ENCODE measurements around the gene ATP6V0B. TPM values are rescaled to one million over a fixed set of nuclear protein-coding genes. Genes with fewer than 3 reads are reported as not detected.

Gene ATP6V0B
- total and polyA plus RNA-seq, 9 of the 15 experiments (the other 6 are each of a cell fraction or from before 2014, with no cell fraction given) = 137 to 328 (median 220) TPM

GRCh38 chr1:43969746-43970466 is 4.9 kb upstream of the ATP6V0B start, which contains the start of gene DPH2 (continued):
- TF ChIP-seq MGA (IDR thresholded peaks at IDR 0.05) = no peak
- TF ChIP-seq KAT2B (IDR thresholded peaks at IDR 0.05; ENCODE audit: low read depth, low read length) = no peak
- no peak for TF ChIP-seq ZNF830 (CRISPR knock-in tag; IDR thresholded peaks at IDR 0.05)
- TF ChIP-seq BDP1 (IDR thresholded peaks at IDR 0.05; ENCODE audit: insufficient read depth, insufficient read length) = no peak
- no peak for TF ChIP-seq ZNF518B (CRISPR knock-in tag; IDR thresholded peaks at IDR 0.05)
- no peak for TF ChIP-seq ZNF444 (CRISPR knock-in tag; IDR thresholded peaks at IDR 0.05)
- no peak for TF ChIP-seq COPS2 (conservative IDR thresholded peaks at IDR 0.05)
- peak; percentile 30 for TF ChIP-seq HNRNPLL (IDR thresholded peaks at IDR 0.05; ENCODE audit: low read depth, low read length, poor library complexity, severe bottlenecking)
- TF ChIP-seq OTX1 (CRISPR knock-in tag; IDR thresholded peaks at IDR 0.05) = 0 out of 2 replicates have a peak, but pooled peaks have one; percentile 22
- TF ChIP-seq BHLHE40 (IDR thresholded peaks at IDR 0.05; ENCODE audit: low read length) = no peak
- no peak for TF ChIP-seq CGGBP1 (CRISPR knock-in tag; IDR thresholded peaks at IDR 0.05)
- no peak for TF ChIP-seq KLF1 (tag; IDR thresholded peaks at IDR 0.05)

All from K562 (cell line).